ENCODE measurements around the gene ZFP36L1. TPM values are rescaled to one million over a fixed set of nuclear protein-coding genes. Genes with fewer than 3 reads are reported as not detected.

Gene ZFP36L1
- total RNA-seq, 4 donors from 2014 or later, result 170 to 564 (median 315) TPM

DNA sequence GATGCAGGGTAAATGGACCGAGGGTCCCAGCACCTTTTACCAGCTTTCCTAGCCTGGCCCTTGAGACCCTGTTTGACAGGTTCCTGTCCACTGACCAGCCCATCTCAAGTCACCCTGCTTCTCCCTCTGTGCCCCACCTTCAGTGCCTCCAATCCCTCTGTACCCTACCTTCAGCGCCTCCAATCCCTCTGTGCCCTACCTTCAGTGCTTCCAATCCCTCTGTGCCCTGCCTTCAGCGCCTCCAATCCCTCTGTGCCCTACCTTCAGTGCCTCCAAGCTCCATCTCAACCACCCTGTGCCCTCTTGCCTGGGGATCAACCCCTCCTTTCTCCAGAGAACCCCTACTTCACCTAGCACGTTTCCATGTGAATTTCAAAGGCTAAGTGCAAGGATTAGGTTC lies 54.3 kb downstream of the ZFP36L1 start:
- no peak for TF ChIP-seq POLR2A (IDR thresholded peaks at IDR 0.05)
- TF ChIP-seq, protein P1, sequence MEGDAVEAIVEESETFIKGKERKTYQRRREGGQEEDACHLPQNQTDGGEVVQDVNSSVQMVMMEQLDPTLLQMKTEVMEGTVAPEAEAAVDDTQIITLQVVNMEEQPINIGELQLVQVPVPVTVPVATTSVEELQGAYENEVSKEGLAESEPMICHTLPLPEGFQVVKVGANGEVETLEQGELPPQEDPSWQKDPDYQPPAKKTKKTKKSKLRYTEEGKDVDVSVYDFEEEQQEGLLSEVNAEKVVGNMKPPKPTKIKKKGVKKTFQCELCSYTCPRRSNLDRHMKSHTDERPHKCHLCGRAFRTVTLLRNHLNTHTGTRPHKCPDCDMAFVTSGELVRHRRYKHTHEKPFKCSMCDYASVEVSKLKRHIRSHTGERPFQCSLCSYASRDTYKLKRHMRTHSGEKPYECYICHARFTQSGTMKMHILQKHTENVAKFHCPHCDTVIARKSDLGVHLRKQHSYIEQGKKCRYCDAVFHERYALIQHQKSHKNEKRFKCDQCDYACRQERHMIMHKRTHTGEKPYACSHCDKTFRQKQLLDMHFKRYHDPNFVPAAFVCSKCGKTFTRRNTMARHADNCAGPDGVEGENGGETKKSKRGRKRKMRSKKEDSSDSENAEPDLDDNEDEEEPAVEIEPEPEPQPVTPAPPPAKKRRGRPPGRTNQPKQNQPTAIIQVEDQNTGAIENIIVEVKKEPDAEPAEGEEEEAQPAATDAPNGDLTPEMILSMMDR (IDR thresholded peaks at IDR 0.05), result no peak
- intact Hi-C loops (cut with DNase I; ENCODE audit: low total_unique reads), result no loop called here
- no peaks in the 10 kb centered on the region for H3K9me3 ChIP-seq
- DNase-seq, result no peak
- H3K4me1 ChIP-seq, result peaks cover 4 to 11% of the 10 kb centered on the region in 2 donors
- H3K27me3 ChIP-seq, result no peaks in the 10 kb centered on the region
- H3K4me3 ChIP-seq, result no peak overlapping the region
- H3K36me3 ChIP-seq, result no peaks in the 10 kb centered on the region
- H3K27ac ChIP-seq, result no peak overlapping the region

Other genes starting within 250 kb of the ZFP36L1 start
- 100 to 1,000 TPM; 147 to 538 (median 343) TPM for gene ACTN1, start 186.2 kb upstream of the ZFP36L1 start, total RNA-seq